ENCODE measurements around the gene TRPM5.

The TRPM5 gene

GRCh38 chr11:2468363-2469235 is 24.3 kb upstream of the TRPM5 start:
- no peak overlapping the region for H3K4me3 ChIP-seq (ENCODE audit: low read depth, low read length)
- no peak for TF ChIP-seq CTCF (IDR thresholded peaks at IDR 0.05; ENCODE audit: insufficient read depth, low read depth, low read length, missing control alignments)
- DNase-seq (ENCODE audit: low read depth) = no peak

- no peak overlapping the region for H3K4me3 ChIP-seq (ENCODE audit: low read depth, low read length)
- no peak for DNase-seq (ENCODE audit: low read depth)
- TF ChIP-seq CTCF (IDR thresholded peaks at IDR 0.05; ENCODE audit: insufficient read depth, low read depth, low read length, missing control alignments) = no peak
These were observed 23.4 kb upstream of the TRPM5 start for GRCh38 chr11:2467695-2468055.

- H3K4me3 ChIP-seq (ENCODE audit: low read depth, low read length) = no peak overlapping the region
- TF ChIP-seq CTCF (IDR thresholded peaks at IDR 0.05; ENCODE audit: insufficient read depth, low read depth, low read length, missing control alignments) = no peak
- DNase-seq (ENCODE audit: low read depth) = peak; percentile 48
These were observed 22.8 kb upstream of the TRPM5 start for GRCh38 chr11:2466869-2467694.

- DNase-seq (ENCODE audit: low read depth) = no peak
- TF ChIP-seq CTCF (IDR thresholded peaks at IDR 0.05; ENCODE audit: insufficient read depth, low read depth, low read length, missing control alignments) = no peak
- no peak overlapping the region for H3K4me3 ChIP-seq (ENCODE audit: low read depth, low read length)
These were observed 21.9 kb upstream of the TRPM5 start for GRCh38 chr11:2466069-2466801.

- H3K4me3 ChIP-seq (ENCODE audit: low read depth, low read length) = no peak overlapping the region
- no peak for TF ChIP-seq CTCF (IDR thresholded peaks at IDR 0.05; ENCODE audit: insufficient read depth, low read depth, low read length, missing control alignments)
- DNase-seq (ENCODE audit: low read depth) = no peak
These were observed 21.1 kb upstream of the TRPM5 start for GRCh38 chr11:2465202-2466068.
